ENCODE measurements around the gene ZNF592. TPM values are rescaled to one million over a fixed set of nuclear protein-coding genes. Genes with fewer than 3 reads are reported as not detected.

The ZNF592 gene, protein sequence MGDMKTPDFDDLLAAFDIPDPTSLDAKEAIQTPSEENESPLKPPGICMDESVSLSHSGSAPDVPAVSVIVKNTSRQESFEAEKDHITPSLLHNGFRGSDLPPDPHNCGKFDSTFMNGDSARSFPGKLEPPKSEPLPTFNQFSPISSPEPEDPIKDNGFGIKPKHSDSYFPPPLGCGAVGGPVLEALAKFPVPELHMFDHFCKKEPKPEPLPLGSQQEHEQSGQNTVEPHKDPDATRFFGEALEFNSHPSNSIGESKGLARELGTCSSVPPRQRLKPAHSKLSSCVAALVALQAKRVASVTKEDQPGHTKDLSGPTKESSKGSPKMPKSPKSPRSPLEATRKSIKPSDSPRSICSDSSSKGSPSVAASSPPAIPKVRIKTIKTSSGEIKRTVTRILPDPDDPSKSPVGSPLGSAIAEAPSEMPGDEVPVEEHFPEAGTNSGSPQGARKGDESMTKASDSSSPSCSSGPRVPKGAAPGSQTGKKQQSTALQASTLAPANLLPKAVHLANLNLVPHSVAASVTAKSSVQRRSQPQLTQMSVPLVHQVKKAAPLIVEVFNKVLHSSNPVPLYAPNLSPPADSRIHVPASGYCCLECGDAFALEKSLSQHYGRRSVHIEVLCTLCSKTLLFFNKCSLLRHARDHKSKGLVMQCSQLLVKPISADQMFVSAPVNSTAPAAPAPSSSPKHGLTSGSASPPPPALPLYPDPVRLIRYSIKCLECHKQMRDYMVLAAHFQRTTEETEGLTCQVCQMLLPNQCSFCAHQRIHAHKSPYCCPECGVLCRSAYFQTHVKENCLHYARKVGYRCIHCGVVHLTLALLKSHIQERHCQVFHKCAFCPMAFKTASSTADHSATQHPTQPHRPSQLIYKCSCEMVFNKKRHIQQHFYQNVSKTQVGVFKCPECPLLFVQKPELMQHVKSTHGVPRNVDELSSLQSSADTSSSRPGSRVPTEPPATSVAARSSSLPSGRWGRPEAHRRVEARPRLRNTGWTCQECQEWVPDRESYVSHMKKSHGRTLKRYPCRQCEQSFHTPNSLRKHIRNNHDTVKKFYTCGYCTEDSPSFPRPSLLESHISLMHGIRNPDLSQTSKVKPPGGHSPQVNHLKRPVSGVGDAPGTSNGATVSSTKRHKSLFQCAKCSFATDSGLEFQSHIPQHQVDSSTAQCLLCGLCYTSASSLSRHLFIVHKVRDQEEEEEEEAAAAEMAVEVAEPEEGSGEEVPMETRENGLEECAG (N-terminal part only)
- total RNA-seq, result 43.5 and 44.0 TPM in 2 replicates

DNA sequence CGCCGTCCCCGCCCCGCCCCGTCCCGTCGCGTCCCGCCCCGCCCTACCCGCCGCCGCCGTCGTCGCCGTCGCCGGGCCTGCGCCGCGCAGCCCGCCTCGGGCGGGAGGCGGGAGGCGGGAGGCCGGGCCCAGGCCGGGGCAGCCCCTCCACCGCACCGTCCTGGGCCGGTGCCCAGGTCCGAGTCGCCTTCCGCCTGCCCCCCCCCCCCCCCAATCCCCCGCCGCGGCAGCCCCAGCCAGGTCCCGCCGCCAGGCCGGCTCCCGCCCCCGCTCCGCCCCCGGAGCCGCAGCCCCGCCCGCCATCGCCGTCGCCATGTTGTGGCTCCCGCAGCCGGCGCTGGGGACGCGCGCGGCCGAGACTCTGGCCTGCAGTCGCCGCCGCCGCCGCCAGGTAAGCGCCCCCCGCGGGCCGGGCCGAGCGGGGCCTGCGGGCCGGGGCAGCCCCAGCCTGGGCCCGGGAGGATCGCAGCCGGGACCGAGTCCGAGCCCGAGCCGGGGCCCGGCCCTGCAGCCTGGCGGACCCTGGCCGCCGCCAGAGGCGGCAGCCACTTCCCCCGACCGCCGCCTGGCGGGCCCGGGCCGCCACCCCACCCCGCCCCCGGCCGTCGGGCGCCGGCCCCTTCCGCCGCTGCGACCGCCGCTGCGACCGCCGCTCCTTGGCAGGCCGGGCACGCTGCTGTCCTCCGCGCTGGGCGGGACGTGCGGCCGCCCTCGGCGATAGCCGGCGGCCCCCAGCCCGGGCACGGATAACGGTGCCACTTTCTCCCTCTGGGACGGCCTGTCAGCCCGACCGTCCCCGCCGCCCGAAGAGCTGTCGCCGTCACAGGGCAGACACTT is at the start of gene ZNF592:
ZNF592 (plus strand) TSS at position 319 of the 837 bp plus-strand sequence. CDS start 34,084 bp downstream, outside the sequence.
- intact Hi-C loops (cut with micrococcal nuclease), result loop anchor here (1.0 to 5.0 kb wide), 7 partner anchors 32 to 234 kb away; partner anchors contain the start of genes NMB, PDE8A, SEC11A and WDR73

DNA sequence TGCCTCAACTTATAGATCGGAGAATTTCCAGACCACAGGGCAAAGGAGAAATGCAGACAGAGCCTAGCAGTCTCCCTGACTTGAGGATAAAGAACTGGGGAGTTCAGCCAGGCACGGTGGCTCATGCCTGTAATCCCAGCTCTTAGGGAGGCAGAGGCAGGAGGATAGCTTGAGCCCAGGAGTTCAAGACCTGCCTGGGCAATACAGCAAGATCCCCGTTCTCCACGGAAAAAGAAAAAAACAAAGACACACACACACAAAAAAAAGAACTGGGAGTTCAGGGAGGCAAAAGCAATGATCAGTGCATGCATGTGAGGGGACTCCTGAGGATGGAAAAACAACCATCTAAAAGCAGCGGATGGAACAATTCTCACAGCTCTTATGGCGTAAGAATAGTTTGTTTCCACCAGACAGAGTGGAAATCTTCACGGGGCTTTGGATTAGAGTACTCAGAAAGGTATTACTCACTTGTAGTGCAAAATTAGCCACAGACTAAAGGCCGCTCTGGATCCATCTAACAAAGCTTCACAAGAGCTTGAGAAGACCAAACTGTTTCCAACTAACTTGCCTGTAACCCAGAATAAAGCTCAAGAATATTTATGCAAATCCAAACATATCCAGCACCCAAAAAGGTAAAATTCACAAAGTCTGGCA is 48.7 kb upstream of the ZNF592 start:
- intact Hi-C loops (cut with micrococcal nuclease), result no loop called here

DNA sequence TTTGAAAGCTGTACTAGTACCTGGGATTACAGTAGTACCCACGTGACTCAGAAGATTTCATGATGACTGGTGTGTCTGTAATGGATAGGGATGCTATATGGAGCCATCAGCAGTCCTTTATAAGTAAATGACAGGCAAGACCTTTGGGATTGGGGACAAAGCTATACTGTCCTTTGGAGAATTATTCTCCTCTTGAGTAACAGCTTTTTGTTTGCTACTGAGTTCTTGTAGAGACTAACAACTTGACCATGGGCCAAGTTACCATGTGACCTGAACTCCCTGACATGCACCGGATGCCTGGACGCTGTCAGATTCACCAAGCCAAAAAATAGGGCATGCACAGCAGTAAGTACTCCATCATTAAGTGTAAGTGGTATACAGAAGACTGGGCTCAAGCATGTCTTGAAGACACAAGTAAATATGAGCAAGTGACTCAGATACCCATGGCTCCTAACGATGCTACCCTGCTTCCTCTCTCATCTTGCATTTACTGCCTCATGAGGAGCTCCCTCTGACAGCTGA is 45.4 kb upstream of the ZNF592 start:
- intact Hi-C loops (cut with micrococcal nuclease), result no loop called here

DNA sequence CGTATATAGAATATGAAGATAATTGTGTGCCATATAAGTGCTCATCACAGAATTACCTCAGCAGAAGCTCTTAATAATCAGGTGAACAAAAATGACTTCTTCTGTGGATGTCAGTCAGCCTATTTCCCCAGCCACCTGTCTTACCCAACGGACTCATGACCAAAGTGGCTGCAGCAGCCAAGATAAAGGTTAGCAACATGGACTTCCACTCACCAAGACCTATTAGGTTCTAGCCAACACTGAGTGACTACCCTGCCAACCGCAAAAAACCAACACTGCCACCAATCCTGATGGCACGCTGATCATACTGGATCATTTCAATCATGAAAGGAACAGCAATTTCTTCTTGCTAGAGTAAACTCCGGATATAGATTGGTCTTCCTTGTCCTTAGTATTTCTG is 44.6 kb upstream of the ZNF592 start:
- intact Hi-C loops (cut with micrococcal nuclease), result no loop called here

DNA sequence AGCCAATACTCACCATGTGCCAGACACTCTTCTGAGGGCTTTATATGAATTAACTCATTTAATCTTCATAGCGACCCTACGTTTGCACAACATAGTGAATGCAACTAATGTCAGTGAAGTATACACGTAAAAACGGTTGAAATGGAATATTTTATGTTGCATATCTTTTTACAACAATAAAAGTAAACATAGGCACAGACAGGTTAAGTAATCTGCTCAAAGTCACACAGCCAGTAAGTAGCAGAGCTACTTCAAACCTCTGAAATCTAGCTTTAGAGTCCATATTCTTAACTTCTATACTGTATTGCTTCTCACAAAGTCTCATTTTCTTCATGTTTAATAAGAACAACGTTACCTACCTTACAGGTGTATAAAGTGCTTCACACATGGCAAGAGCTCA is 34.0 kb upstream of the ZNF592 start:
- intact Hi-C loops (cut with micrococcal nuclease), result loop anchor here (2.0 to 10.0 kb wide), 2 partner anchors 84 to 270 kb away; partner anchors contain the start of gene PDE8A

DNA sequence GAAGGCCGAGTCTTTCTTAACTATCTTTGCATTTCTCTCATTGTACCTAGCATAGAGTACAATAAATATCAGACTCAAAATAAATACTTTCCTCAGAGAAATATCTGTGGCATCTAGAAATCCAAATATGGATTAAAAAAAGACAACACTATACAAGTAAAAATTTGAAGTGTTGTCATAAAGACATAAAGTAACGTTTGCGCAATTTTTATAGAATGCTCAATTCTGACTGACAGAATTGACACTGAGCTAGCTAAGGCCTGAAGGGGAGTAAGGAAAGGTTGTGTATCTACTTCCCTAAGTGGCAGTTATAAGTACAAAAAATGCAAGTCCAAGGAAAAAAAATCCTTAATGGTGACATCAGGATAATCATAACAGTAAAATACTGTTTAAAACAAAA is 33.6 kb upstream of the ZNF592 start:
- intact Hi-C loops (cut with micrococcal nuclease), result loop anchor here (2.0 to 10.0 kb wide), 2 partner anchors 84 to 270 kb away; partner anchors contain the start of gene PDE8A

DNA sequence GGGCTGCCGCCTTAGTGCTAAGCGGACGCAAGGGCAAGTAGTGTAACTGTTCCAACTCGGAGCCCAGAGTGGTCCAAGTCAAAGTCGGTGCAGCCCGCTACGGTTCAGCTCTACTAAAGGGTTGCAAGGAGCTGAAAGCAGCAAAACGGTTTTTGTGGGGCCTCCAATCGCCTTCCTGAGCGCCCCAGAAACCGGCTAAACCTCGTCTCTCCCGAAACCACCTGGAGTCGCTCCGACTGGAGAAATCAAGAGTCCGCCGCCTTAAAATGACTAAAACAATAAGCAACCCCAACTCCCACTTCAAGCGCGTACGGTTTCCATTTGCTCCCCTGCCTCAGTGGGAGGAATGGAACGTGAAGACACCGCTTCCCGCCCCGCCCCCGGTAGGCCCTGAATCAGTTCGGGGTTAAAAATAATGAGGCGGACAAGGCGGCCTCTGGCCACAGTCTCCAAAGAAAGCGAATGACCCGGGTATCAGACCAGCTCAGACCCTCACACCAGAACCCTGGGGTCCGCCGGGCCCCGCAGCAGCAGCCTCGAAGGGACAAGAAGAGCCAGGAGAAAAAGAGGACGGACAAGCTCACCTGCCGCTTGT is 32.9 kb upstream of the ZNF592 start:
- intact Hi-C loops (cut with micrococcal nuclease), result loop anchor here (1.0 to 10.0 kb wide), 6 partner anchors 10 to 269 kb away; partner anchors contain the start of genes NMB, PDE8A and ZNF592

DNA sequence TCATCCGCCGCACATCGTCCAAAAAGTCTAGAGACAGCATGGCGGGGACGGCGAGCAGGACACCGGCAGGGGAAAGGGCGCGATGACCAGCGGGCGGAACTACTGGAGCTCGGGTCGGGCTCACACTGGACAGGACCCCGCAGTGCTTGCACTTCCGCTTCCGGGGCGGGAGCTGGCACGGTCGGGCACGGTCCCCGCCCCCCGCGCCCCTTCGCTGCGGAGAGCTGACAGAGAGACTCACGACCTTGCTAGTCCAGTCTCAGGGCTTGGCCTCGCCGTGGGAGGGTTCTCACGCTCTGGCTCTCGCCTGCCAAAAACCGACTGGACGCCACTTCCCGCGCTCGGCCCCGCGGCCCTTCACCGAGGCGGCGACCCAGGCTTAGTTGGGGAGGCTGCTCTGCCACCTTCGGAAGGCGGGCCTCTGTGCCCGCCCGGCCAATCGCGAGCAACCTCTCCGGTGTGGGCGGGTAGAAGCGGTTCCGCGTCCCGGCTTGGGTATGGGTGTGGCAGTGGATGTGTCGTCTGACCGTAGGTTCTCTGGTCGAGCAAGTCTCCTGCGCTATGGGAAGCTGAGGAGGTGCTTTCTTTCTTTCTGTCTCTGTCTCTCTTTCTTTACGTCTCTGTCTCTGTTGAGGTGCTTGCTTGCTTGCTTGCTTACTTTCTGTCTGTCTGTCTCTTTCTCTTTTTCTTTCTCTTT is 32.2 kb upstream of the ZNF592 start, which contains the start of gene SEC11A:
SEC11A (minus strand) TSS at position 104 of the 697 bp plus-strand sequence; CDS start at position 40, 64 bp downstream.
- intact Hi-C loops (cut with micrococcal nuclease), result loop anchor here (1.0 to 10.0 kb wide), 5 partner anchors 9 to 269 kb away; partner anchors contain the start of genes NMB, PDE8A and ZNF592

DNA sequence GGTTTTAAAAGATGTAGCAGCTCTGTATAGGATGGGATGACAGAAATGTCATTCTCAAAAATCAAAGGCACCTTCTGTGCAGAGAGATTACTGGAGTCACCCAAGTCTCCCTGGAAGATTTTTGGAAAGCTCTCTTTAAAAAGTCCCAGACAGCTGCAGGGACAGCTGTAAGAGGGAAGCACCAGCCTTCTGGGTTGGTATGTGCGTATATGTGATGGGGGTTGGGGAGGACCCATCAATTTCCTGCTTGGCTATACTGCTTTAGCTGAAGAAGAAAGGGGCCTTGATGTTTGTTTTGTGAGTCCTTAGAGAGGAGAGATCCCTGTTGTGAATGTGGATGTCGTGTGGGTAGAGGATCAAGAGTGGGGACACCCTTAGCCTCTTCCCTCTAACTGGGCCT is 27.0 kb upstream of the ZNF592 start:
- intact Hi-C loops (cut with micrococcal nuclease), result no loop called here

DNA sequence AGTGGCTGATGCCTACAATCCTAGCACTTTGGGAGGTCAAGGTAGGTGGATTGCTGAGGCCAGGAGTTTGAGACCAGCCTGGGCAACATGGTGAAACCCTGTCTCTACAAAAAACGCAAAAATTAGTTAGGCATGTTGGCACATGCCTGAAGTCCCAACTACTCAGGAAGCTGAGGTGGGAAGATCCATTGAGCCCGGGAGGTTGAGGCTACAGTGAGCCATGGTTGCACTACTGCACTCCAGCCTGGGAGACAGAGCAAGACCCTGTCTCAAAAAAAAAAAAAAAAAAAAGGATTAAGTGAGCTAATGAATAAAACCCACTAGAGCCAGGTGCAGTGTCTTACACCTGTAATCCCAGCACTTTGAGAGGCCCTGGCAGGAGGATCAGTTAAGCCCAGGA is 25.8 kb upstream of the ZNF592 start:
- intact Hi-C loops (cut with micrococcal nuclease), result no loop called here

DNA sequence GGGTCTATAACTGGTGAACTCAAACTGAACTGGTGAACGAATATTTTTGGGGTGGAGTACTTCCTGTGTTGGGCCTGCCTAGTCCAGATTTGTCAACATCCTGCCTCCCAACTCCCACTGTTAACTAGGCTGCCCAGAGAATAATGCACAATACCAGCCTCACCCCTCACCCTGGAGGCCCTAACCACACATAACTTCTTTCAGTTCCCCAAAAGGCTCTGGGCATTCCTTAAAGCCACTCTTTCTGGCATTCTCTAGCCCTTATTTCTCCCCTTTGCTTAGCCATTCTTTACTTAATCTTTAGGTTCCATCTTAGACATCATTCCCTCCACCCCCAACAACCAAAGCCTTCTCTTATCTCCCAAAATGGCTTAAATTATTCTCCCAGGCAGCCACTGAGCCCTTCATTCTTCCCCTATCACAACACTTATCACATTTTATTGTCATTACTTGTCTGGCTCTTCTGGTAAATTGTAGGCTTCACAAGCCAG is 23.3 kb upstream of the ZNF592 start:
- intact Hi-C loops (cut with micrococcal nuclease), result loop anchor here (1.0 kb wide), 2 partner anchors 9 to 10 kb away; partner anchors contain the start of gene SEC11A

DNA sequence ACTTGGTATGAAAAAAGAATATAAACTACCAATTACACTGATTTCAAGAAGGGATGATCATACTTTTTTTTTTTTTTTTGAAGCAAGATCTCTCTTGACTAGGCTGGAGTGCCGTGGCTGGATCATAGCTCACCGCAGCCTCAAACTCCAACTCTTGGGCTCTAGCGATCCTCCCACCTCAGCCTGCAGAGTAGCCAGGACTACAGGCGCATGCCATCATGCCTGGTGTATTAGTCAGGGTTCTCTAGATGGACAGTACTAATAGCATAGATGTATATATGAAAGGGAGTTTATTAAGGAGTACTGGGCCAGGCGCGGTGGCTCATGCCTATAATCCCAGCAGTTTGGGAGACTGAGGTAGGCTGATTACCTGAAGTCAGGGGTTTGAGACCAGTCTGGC is 21.0 kb upstream of the ZNF592 start:
- intact Hi-C loops (cut with micrococcal nuclease), result no loop called here

DNA sequence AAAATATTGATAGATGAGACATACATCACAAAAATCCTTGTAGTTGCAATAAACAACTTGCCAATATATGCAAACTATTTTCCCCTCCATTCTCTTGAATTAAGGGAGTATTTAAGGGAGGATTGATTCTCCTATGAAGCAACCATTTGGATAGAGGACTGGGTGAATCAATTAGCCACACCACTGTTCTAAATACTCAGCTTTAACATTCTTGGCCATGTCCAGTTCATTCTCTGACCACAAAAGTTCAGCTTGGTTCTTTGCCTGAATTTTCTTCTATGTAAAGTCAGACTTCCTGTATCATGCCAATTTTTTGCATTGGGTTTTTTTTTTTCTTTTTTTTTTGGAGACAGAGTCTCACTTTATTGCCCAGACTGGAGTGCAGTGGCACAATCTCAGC is 16.6 kb upstream of the ZNF592 start:
- intact Hi-C loops (cut with micrococcal nuclease), result no loop called here

DNA sequence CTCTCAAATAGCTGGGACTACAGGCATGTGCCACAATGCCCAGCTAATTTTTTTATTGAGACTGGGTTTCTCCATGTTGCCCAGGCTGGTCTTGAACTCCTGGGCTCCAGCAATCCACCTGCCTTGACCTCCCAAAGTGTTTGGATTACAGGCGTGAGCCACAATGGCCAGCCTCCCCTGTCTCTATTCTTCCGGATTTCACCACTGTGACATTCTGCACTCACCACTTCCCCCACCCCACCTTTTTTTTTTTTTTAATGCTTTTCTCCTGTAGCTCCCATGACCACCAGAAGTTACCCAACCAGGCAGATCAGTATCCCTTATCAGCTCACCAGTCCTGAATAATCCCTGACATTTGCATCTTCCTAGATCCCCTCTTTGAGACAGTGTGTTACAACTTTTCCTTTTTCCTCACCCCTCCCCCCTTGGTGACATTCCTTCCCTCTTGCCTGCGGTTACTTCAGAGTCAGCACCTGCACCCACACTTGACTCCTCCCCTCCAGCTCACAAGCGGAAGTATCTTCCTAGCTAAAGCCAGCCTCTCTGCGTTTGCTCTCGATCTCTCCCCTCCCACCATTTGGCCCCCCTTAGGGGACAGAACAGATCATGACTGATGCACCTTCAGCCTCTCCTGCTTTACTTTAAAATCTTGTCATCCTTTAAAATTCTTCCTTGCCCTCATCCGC is 13.5 kb upstream of the ZNF592 start:
- intact Hi-C loops (cut with micrococcal nuclease), result loop anchor here (1.0 kb wide), 1 partner anchor 10 kb away; no protein-coding TSS in a partner anchor

DNA sequence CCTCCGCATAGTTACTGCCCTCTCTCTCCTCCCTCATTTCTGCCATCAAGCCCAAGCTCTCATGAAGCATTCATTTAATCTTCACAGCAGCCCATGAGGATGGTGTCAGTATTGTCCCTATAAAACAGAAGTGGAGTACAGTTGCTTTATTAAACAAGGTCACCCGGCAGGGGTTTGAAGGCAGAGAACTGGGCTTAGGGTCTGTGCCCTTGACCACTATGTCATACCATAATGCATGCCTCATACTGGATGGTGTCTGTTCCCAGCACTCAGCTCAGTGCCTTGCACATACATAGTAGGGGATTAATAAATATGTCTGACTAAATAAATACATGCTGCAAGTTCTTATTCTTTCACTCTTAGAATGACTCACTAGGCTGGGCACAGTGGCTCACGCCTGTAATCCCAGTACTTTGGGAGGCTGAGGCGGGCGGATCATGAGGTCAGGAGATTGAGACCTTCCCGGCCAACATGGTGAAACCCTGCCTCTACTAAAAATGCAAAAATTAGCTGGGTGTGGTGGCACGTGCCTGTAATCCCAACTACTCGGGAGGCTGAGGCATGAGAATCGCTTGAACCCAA is 12.8 kb upstream of the ZNF592 start:
- intact Hi-C loops (cut with micrococcal nuclease), result loop anchor here (1.0 kb wide), 3 partner anchors 10 to 19 kb away; partner anchors contain the start of gene SEC11A

DNA sequence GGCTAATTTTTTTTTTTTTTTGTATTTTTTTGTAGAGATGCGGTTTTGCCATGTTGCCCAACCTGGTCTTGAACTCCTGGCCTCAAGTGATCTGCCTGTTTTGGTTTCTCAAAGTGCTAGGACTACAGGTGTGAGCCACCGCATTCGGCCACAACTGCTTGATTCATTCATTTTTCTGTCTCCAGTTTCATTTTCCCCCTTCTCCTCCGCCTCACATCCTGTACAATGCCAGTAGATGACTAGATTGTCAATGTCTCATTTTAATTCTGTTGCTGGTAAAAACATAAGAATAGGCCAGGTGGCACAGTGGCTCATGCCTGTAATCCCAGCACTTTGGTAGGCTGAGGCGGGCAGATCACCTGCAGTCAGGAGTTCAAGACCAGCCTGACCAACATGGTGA is 12.0 kb upstream of the ZNF592 start:
- intact Hi-C loops (cut with micrococcal nuclease), result loop anchor here (1.0 kb wide), 2 partner anchors 11 to 20 kb away; partner anchors contain the start of gene SEC11A

DNA sequence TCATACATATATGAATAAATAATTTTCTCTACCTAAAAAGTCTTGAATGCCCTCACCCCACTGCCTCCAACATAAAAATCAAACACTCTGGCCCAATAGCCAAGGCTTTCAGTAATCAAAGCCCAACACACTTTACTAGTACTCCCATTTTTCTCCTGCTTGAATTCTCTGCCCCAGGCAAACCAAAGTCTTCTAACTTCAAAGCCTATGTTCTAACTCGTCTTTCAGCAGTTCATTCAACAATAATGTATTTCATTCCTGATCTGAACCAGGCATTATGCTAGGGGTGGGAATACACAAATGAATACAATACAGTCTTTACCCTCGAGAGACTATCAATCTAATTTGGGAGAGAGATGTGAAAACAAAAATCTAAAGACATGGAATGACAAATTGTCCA is 11.4 kb upstream of the ZNF592 start:
- intact Hi-C loops (cut with micrococcal nuclease), result no loop called here
